Caco-2 (cell line): ENCODE measurements around the gene GLMP. TPM values are rescaled to one million over a fixed set of nuclear protein-coding genes. Genes with fewer than 3 reads are reported as not detected.

Experiments
- BruUV-seq: library from RNA; stranded (reverse); fragments of 400-500 nt; replicated peaks from 2 replicates; lab custom pipeline; 2021; lab: Mats Ljungman, UMichigan
- CTCF ChIA-PET: fragments of 300-600 bp; sonication (Branson Sonifier 250); formaldehyde crosslinking; loops from one replicate; lab custom pipeline; 2022; ENCODE audit warnings: antibody characterized with exemption; lab: Charles Lee
- POLR2A ChIA-PET: fragments of 300-600 bp; sonication (Branson Sonifier 250); formaldehyde crosslinking; loops from one replicate; lab custom pipeline; 2022; ENCODE audit warnings: antibody characterized with exemption; lab: Charles Lee
- DNase-seq, 2 experiments: peaks; one replicate each; pipeline versions ENCODE4 v3.0.0 to v3.0.0-alpha.2; 2020 to 2022
- H3K27me3 ChIP-seq: replicated peaks from 2 replicates; pipeline ENCODE4 v1.6.0; 2011; ENCODE audit warnings: low read length; ENCODE audit not compliant: control insufficient read depth, insufficient read depth
- H3K36me3 ChIP-seq: 2 replicates; pipeline ENCODE4 v1.5.1; 2011; ENCODE audit warnings: low read length; ENCODE audit not compliant: control insufficient read depth, insufficient read depth
- H3K4me1 ChIP-seq: fragments of 250-450 bp; sonication (Bioruptor Pico); 2 replicates; pipeline ENCODE4 v1.5.1; 2020; ENCODE audit warnings: mild to moderate bottlenecking
- H3K4me3 ChIP-seq: 2 replicates; pipeline ENCODE4 v1.5.1; 2011; ENCODE audit warnings: low read depth, mild to moderate bottlenecking, control low read depth, low read length
- H3K9me3 ChIP-seq: fragments of 250-450 bp; sonication (Bioruptor Pico); 2 replicates; pipeline ENCODE4 v1.5.1; 2020; ENCODE audit warnings: mild to moderate bottlenecking, moderate library complexity
- H3K27ac Mint-ChIP-seq: one replicate; pipeline ENCODE4 v1.8.0; 2022; ENCODE audit warnings: mixed read lengths; ENCODE audit not compliant: unreplicated experiment
- H3K27me3 Mint-ChIP-seq: one replicate; pipeline ENCODE4 v1.8.0; 2022; ENCODE audit warnings: mixed read lengths; ENCODE audit not compliant: insufficient read depth, unreplicated experiment
- H3K36me3 Mint-ChIP-seq: one replicate; pipeline ENCODE4 v1.8.0; 2022; ENCODE audit warnings: mild to moderate bottlenecking, mixed read lengths; ENCODE audit not compliant: insufficient read depth, unreplicated experiment
- H3K4me1 Mint-ChIP-seq: one replicate; pipeline ENCODE4 v1.8.0; 2022; ENCODE audit warnings: low read depth, mixed read lengths; ENCODE audit not compliant: unreplicated experiment
- H3K4me3 Mint-ChIP-seq: one replicate; pipeline ENCODE4 v1.8.0; 2022; ENCODE audit warnings: mild to moderate bottlenecking, moderate library complexity, mixed read lengths; ENCODE audit not compliant: unreplicated experiment
- H3K9me3 Mint-ChIP-seq: one replicate; pipeline ENCODE4 v1.8.0; 2022; ENCODE audit warnings: mixed read lengths; ENCODE audit not compliant: unreplicated experiment
- intact Hi-C: fragments of 100-400 bp; cut with micrococcal nuclease; formaldehyde crosslinking; loops from one replicate; pipeline ENCODE4 v1.10.0; 2022; ENCODE audit not compliant: unreplicated experiment
- total RNA-seq: library from RNA; stranded (reverse); gene quantifications from 2 replicates; pipeline ENCODE4 v1.2.3, GENCODE V29; 2022
- TF ChIP-seq, protein P1 (sequence below), 2 experiments: fragments of 200-600 bp in 1 of 2; IDR thresholded peaks; 1 replicate in 1 of 2; 2 replicates in 1 of 2; pipeline versions ENCODE4 v1.5.1 to v1.8.0; 2011 to 2022; ENCODE audit warnings: antibody characterized with exemption in 1 of 2, control low read depth in 1 of 2, inconsistent platforms in 1 of 2, low read depth in 1 of 2, low read length in 1 of 2, mild to moderate bottlenecking in 1 of 2, moderate library complexity in 1 of 2; ENCODE audit not compliant: insufficient read depth in 1 of 2, severe bottlenecking in 1 of 2, unreplicated experiment in 1 of 2

Gene GLMP
- total RNA-seq, 1 experiment from 2014 or later: 63.9 TPM

DNA sequence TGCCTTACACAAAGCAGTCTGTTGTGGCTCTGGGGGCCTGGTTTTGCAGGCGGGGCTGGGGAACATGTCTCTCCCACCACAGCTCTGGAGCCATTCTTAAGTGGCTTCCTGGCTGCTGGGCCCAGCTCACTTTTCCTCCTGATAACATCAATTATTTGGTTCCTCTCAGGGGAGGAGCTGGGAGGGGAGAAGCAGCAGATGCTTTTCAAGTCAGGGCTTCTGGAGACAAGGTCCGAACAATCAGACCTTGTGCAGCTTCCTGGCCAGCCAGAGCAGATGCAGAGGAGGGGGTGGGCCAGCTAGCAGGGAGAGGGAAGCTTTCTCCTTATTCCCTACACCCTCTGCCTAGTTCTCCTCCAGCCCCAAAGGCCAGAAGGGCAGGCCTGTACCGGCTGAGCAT is 44.0 kb downstream of the GLMP start:
- peaks cover 4% of the 10 kb centered on the region for H3K4me1 Mint-ChIP-seq
- no peak overlapping the region for H3K4me3 Mint-ChIP-seq
- TF ChIP-seq, protein P1, sequence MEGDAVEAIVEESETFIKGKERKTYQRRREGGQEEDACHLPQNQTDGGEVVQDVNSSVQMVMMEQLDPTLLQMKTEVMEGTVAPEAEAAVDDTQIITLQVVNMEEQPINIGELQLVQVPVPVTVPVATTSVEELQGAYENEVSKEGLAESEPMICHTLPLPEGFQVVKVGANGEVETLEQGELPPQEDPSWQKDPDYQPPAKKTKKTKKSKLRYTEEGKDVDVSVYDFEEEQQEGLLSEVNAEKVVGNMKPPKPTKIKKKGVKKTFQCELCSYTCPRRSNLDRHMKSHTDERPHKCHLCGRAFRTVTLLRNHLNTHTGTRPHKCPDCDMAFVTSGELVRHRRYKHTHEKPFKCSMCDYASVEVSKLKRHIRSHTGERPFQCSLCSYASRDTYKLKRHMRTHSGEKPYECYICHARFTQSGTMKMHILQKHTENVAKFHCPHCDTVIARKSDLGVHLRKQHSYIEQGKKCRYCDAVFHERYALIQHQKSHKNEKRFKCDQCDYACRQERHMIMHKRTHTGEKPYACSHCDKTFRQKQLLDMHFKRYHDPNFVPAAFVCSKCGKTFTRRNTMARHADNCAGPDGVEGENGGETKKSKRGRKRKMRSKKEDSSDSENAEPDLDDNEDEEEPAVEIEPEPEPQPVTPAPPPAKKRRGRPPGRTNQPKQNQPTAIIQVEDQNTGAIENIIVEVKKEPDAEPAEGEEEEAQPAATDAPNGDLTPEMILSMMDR (IDR thresholded peaks at IDR 0.05; ENCODE audit: insufficient read depth in 1 of 2, low read depth in 1 of 2, low read length in 1 of 2, severe bottlenecking in 1 of 2, unreplicated experiment in 1 of 2): no peak
- no peaks in the 10 kb centered on the region for H3K4me1 ChIP-seq
- no TSS peak for BruUV-seq
- no peaks in the 10 kb centered on the region for H3K9me3 Mint-ChIP-seq
- H3K27me3 ChIP-seq: no peaks in the 10 kb centered on the region
- no peaks in the 10 kb centered on the region for H3K27me3 Mint-ChIP-seq
- no peak for DNase-seq
- H3K36me3 ChIP-seq: peaks cover 6% of the 10 kb centered on the region
- intact Hi-C loops: no loop called here
- H3K9me3 ChIP-seq: no peaks in the 10 kb centered on the region
- no peak overlapping the region for H3K4me3 ChIP-seq
- H3K36me3 Mint-ChIP-seq: peaks cover 80% of the 10 kb centered on the region
- CTCF ChIA-PET: no interaction called here
- H3K27ac Mint-ChIP-seq: no peak overlapping the region
- POLR2A ChIA-PET: no interaction called here

- no peak for DNase-seq
- intact Hi-C loops: no loop called here
- peaks cover 87% of the 10 kb centered on the region for H3K36me3 Mint-ChIP-seq
- no peak overlapping the region for H3K4me3 ChIP-seq
- peaks cover 6% of the 10 kb centered on the region; the same call in 1 of the 2 replicates for H3K36me3 ChIP-seq
- CTCF ChIA-PET: interaction anchor here (0.6 kb wide), 1 partner anchor 24 kb away, joined by 7 read pairs; no protein-coding TSS in a partner anchor
- H3K27me3 ChIP-seq: no peaks in the 10 kb centered on the region
- peaks cover 4% of the 10 kb centered on the region for H3K4me1 Mint-ChIP-seq
- no peak overlapping the region for H3K4me3 Mint-ChIP-seq
- no peaks in the 10 kb centered on the region for H3K4me1 ChIP-seq
- H3K27me3 Mint-ChIP-seq: no peaks in the 10 kb centered on the region
- no peak overlapping the region for H3K27ac Mint-ChIP-seq
- POLR2A ChIA-PET: no interaction called here
- no peaks in the 10 kb centered on the region for H3K9me3 ChIP-seq
- H3K9me3 Mint-ChIP-seq: no peaks in the 10 kb centered on the region
- BruUV-seq: TSS peak; percentile 43
- TF ChIP-seq, protein P1 (IDR thresholded peaks at IDR 0.05; ENCODE audit: insufficient read depth in 1 of 2, low read depth in 1 of 2, low read length in 1 of 2, severe bottlenecking in 1 of 2, unreplicated experiment in 1 of 2): no peak
Measured at GRCh38 chr1:156249593-156249992, 45.9 kb downstream of the GLMP start.

GRCh38 chr1:156248323-156248683 is 47.2 kb downstream of the GLMP start:
- H3K4me3 Mint-ChIP-seq: no peak overlapping the region
- no peak overlapping the region for H3K27ac Mint-ChIP-seq
- peaks cover 4% of the 10 kb centered on the region for H3K4me1 Mint-ChIP-seq
- POLR2A ChIA-PET: no interaction called here
- H3K4me3 ChIP-seq: no peak overlapping the region
- no peaks in the 10 kb centered on the region for H3K27me3 Mint-ChIP-seq
- no TSS peak for BruUV-seq
- DNase-seq: no peak
- TF ChIP-seq, protein P1 (IDR thresholded peaks at IDR 0.05; ENCODE audit: insufficient read depth in 1 of 2, low read depth in 1 of 2, low read length in 1 of 2, severe bottlenecking in 1 of 2, unreplicated experiment in 1 of 2): no peak
- intact Hi-C loops: no loop called here
- H3K36me3 Mint-ChIP-seq: peaks cover 87% of the 10 kb centered on the region
- peaks cover 6% of the 10 kb centered on the region; the same call in 1 of the 2 replicates for H3K36me3 ChIP-seq
- H3K9me3 Mint-ChIP-seq: no peaks in the 10 kb centered on the region
- no peaks in the 10 kb centered on the region for H3K4me1 ChIP-seq
- no peaks in the 10 kb centered on the region for H3K9me3 ChIP-seq
- H3K27me3 ChIP-seq: no peaks in the 10 kb centered on the region
- CTCF ChIA-PET: interaction anchor here (0.6 to 1.0 kb wide), 4 partner anchors 16 to 107 kb away, joined by 3 to 4 read pairs (median 3); no protein-coding TSS in a partner anchor
